DND-41 (cell line): ENCODE results near the gene ZNF296.

Experiments
- CTCF ChIP-seq: IDR thresholded peaks from 2 replicates; pipeline ENCODE4 v1.5.1; 2012; ENCODE audit warnings: borderline replicate concordance, low read length, moderate library complexity, mild to moderate bottlenecking; ENCODE audit not compliant: poor library complexity, severe bottlenecking; ENCODE audit errors: extremely low read depth
- EZH2 ChIP-seq: IDR thresholded peaks from 3 replicates; pipeline ENCODE4 v1.6.1; 2012; ENCODE audit warnings: borderline replicate concordance, low read depth, mild to moderate bottlenecking, moderate library complexity, low read length, inconsistent platforms; ENCODE audit not compliant: severe bottlenecking

DNA sequence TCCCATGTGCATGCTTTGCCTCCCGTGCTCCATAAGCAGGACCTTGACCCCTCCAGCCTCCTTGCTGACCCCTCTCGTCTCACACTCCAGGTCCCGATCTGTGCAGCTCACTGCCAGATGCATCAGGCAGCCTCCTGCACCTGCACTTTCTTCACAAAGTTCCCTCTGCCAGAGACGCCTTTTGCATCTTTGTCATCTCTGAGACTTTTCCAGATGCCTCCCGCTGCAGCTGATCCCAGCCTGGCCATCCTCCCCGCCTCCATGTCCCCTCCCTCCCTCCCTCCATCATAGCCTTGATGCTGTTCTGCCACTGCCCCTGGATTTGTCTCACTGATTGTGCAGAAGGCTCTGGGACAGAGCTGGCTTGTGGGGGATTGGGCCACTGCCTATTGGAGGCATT, 46.6 kb upstream of the ZNF296 start:
- TF ChIP-seq EZH2 (no peak), CTCF (no peak)
